ENCODE data around the gene MAPKAP1.

MAPKAP1 gene

DNA sequence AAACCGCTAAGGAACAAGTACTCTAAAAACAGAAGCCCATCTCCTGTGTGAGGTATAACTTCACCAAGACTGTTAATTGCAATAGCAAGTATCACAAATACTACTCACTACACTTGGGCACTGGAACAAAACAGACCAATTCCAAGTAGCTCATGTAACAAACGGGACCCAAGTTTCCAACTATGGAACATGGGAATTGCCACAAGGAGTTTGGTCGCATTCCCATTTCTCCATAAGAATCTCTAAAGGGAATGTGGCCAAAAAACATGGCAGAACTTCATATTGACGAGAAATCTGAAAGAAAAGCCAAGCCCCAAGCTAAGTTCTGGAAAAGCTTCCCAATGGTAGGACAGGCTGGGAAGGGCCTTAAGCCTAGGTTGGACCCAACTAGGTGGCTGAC lies 162.5 kb downstream of the MAPKAP1 start:
- H3K4me3 ChIP-seq (ENCODE audit: low read depth, low read length) = no peak overlapping the region
- no peaks in the 10 kb centered on the region for H3K36me3 ChIP-seq (ENCODE audit: control insufficient read depth, insufficient read depth, low read length)
- no peak overlapping the region for H3K4me2 ChIP-seq (ENCODE audit: low read length)
- TF ChIP-seq CTCF (IDR thresholded peaks at IDR 0.05) = no peak
- no peaks in the 10 kb centered on the region for H3K9me3 ChIP-seq (ENCODE audit: control insufficient read depth, low read length)
- H2AFZ ChIP-seq = no peak overlapping the region
- H3K27ac ChIP-seq = no peak overlapping the region
- H3K4me1 ChIP-seq = peaks cover 10% of the 10 kb centered on the region
- H3K79me2 ChIP-seq = no peaks in the 10 kb centered on the region
- no peak overlapping the region for H3K9ac ChIP-seq
- no peaks in the 10 kb centered on the region for H3K27me3 ChIP-seq (ENCODE audit: control insufficient read depth, insufficient read depth, low read length)

- Histone ChIP-seq H3K4me2 (ENCODE audit: low read length) (no peak overlapping the region), H3K9ac (no peak overlapping the region), H2AFZ (no peak overlapping the region), H3K4me1 (peaks cover 5% of the 10 kb centered on the region), H3K36me3 (ENCODE audit: control insufficient read depth, insufficient read depth, low read length) (no peaks in the 10 kb centered on the region), H3K79me2 (no peaks in the 10 kb centered on the region), H3K27me3 (ENCODE audit: control insufficient read depth, insufficient read depth, low read length) (no peaks in the 10 kb centered on the region), H3K27ac (peak overlapping the region; percentile 32), H3K4me3 (ENCODE audit: low read depth, low read length) (no peak overlapping the region), H3K9me3 (ENCODE audit: control insufficient read depth, low read length) (no peaks in the 10 kb centered on the region)
- TF ChIP-seq CTCF (IDR thresholded peaks at IDR 0.05) = no peak
Measured at GRCh38 chr9:125541840-125542243, 165.2 kb downstream of the MAPKAP1 start.

DNA sequence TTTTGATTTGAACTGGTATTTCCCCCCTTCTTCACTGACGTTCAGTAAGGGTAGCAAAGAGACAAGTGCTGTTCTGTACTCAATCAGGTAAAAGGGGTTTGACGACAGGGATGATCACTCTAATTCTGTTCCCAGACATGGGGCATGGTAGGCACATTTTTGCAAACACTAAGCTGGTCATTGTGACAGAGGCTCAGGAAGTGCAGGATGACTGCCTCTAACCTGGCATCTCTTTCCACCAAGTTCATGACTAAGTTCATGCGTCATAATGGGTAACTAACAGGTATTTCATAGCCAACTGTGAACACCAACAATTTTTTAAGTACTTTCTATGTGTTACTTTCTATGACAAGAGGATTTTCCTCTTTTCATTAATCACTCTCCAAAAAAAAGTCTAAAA lies 166.5 kb downstream of the MAPKAP1 start:
- H3K36me3 ChIP-seq (ENCODE audit: control insufficient read depth, insufficient read depth, low read length) = no peaks in the 10 kb centered on the region
- H3K79me2 ChIP-seq = no peaks in the 10 kb centered on the region
- peaks cover 7% of the 10 kb centered on the region for H3K4me1 ChIP-seq
- H3K27me3 ChIP-seq (ENCODE audit: control insufficient read depth, insufficient read depth, low read length) = no peaks in the 10 kb centered on the region
- H3K9me3 ChIP-seq (ENCODE audit: control insufficient read depth, low read length) = no peaks in the 10 kb centered on the region
- H3K27ac ChIP-seq = no peak overlapping the region
- H2AFZ ChIP-seq = no peak overlapping the region
- no peak for TF ChIP-seq CTCF (IDR thresholded peaks at IDR 0.05)
- no peak overlapping the region for H3K9ac ChIP-seq
- no peak overlapping the region for H3K4me2 ChIP-seq (ENCODE audit: low read length)
- H3K4me3 ChIP-seq (ENCODE audit: low read depth, low read length) = no peak overlapping the region

DNA sequence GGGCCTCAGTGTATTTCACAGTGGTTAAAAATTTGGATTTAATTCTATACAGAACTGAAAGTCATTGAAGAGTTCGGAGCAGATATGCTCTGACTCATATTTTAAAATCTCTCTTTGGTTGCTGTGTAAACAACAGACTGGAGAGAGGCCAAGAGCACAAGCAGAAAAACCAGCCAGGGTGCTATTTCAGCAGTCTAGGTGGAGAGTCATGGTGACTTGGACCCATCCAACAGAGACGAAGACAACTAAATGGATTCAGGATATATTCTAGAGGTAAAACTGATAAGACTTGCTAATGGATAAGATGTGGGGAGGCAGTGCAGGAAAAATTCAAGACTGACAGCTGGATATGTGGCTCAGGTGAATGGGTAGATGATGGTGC lies 168.9 kb downstream of the MAPKAP1 start:
- H3K9ac ChIP-seq = no peak overlapping the region
- H3K4me3 ChIP-seq (ENCODE audit: low read depth, low read length) = no peak overlapping the region
- H3K36me3 ChIP-seq (ENCODE audit: control insufficient read depth, insufficient read depth, low read length) = no peaks in the 10 kb centered on the region
- no peak overlapping the region for H2AFZ ChIP-seq
- peaks cover 2% of the 10 kb centered on the region for H3K4me1 ChIP-seq
- H3K27me3 ChIP-seq (ENCODE audit: control insufficient read depth, insufficient read depth, low read length) = no peaks in the 10 kb centered on the region
- H3K4me2 ChIP-seq (ENCODE audit: low read length) = peak overlapping the region; percentile 2
- no peaks in the 10 kb centered on the region for H3K79me2 ChIP-seq
- no peak for TF ChIP-seq CTCF (IDR thresholded peaks at IDR 0.05)
- H3K27ac ChIP-seq = no peak overlapping the region
- no peaks in the 10 kb centered on the region for H3K9me3 ChIP-seq (ENCODE audit: control insufficient read depth, low read length)

GRCh38 chr9:125537442-125538091 lies 169.4 kb downstream of the MAPKAP1 start:
- H3K79me2 ChIP-seq = no peaks in the 10 kb centered on the region
- TF ChIP-seq CTCF (IDR thresholded peaks at IDR 0.05) = no peak
- H3K9me3 ChIP-seq (ENCODE audit: control insufficient read depth, low read length) = no peaks in the 10 kb centered on the region
- H3K9ac ChIP-seq = no peak overlapping the region
- H3K4me1 ChIP-seq = peaks cover 2% of the 10 kb centered on the region
- H3K27ac ChIP-seq = no peak overlapping the region
- H2AFZ ChIP-seq = no peak overlapping the region
- H3K4me2 ChIP-seq (ENCODE audit: low read length) = peak overlapping the region; percentile 2
- H3K36me3 ChIP-seq (ENCODE audit: control insufficient read depth, insufficient read depth, low read length) = no peaks in the 10 kb centered on the region
- H3K27me3 ChIP-seq (ENCODE audit: control insufficient read depth, insufficient read depth, low read length) = no peaks in the 10 kb centered on the region
- no peak overlapping the region for H3K4me3 ChIP-seq (ENCODE audit: low read depth, low read length)

All from parathyroid adenoma (tissue), 2 donors.